K562 (cell line): ENCODE results near the gene PRDM16.

ENCODE experiments used
- CHD4 ChIP-seq: fragments of 200-600 bp; sonication (generic); IDR thresholded peaks from 3 replicates; pipeline ENCODE4 v1.6.1; 2012; ENCODE audit warnings: low read depth, mild to moderate bottlenecking, mixed read lengths, low read length, inconsistent platforms; ENCODE audit not compliant: insufficient read depth, insufficient replicate concordance, poor library complexity, severe bottlenecking
- DPF2 ChIP-seq: fragments of 450-650 bp; IDR thresholded peaks from 2 replicates; pipeline ENCODE4 v1.6.1; 2016
- EZH2 ChIP-seq: IDR thresholded peaks from 2 replicates; pipeline ENCODE4 v1.6.1; 2012; ENCODE audit warnings: low read depth, mild to moderate bottlenecking, inconsistent platforms, low read length, borderline replicate concordance
- FOXJ3 ChIP-seq: sonication (generic); formaldehyde crosslinking; IDR thresholded peaks from 2 replicates; pipeline ENCODE4 v1.4.0; 2020; ENCODE audit warnings: mild to moderate bottlenecking, missing genetic modification reagents
- POLR2A ChIP-seq: fragments of 450-650 bp; conservative IDR thresholded peaks from 2 replicates; pipeline ENCODE4 v1.6.1; 2016
- RNF2 ChIP-seq: sonication (generic); IDR thresholded peaks from 2 replicates; pipeline ENCODE4 v1.6.1; 2016
- SMAD4 ChIP-seq: fragments of 250-450 bp; sonication (Bioruptor Pico); conservative IDR thresholded peaks from 2 replicates; pipeline ENCODE4 v1.8.0; 2021; ENCODE audit warnings: inconsistent platforms, mild to moderate bottlenecking, moderate library complexity
- TARDBP ChIP-seq: fragments of 450-650 bp; IDR thresholded peaks from 2 replicates; pipeline ENCODE4 v1.6.1; 2016
- ZFP36 ChIP-seq: fragments of 150-350 bp; IDR thresholded peaks from 2 replicates; pipeline ENCODE4 v1.6.1; 2018; ENCODE audit warnings: low read length, low read depth; ENCODE audit not compliant: partially characterized antibody
- TF ChIP-seq, protein P1 (sequence below), 3 experiments: IDR thresholded peaks in 2 of 3; conservative IDR thresholded peaks in 1 of 3; 2 replicates each; pipeline ENCODE4 v1.5.1; 2011 to 2012; ENCODE audit warnings: low read length in 3 of 3, mild to moderate bottlenecking in 3 of 3, control low read depth in 2 of 3, improper control_type of control experiment in 1 of 3, inconsistent platforms in 1 of 3, low read depth in 1 of 3, mixed read lengths in 1 of 3, moderate library complexity in 1 of 3; ENCODE audit not compliant: insufficient read depth in 2 of 3

GRCh38 chr1:3092530-3092929 is 23.5 kb downstream of the PRDM16 start:
- TF ChIP-seq FOXJ3 (CRISPR knock-in tag) = no peak
- TF ChIP-seq TARDBP = no peak
- TF ChIP-seq SMAD4 (CRISPR knock-in tag) = no peak
- TF ChIP-seq, protein P1, sequence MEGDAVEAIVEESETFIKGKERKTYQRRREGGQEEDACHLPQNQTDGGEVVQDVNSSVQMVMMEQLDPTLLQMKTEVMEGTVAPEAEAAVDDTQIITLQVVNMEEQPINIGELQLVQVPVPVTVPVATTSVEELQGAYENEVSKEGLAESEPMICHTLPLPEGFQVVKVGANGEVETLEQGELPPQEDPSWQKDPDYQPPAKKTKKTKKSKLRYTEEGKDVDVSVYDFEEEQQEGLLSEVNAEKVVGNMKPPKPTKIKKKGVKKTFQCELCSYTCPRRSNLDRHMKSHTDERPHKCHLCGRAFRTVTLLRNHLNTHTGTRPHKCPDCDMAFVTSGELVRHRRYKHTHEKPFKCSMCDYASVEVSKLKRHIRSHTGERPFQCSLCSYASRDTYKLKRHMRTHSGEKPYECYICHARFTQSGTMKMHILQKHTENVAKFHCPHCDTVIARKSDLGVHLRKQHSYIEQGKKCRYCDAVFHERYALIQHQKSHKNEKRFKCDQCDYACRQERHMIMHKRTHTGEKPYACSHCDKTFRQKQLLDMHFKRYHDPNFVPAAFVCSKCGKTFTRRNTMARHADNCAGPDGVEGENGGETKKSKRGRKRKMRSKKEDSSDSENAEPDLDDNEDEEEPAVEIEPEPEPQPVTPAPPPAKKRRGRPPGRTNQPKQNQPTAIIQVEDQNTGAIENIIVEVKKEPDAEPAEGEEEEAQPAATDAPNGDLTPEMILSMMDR (IDR thresholded peaks at IDR 0.05 in 2 of 3, conservative IDR thresholded peaks at IDR 0.05 in 1 of 3; ENCODE audit: insufficient read depth in 2 of 3, low read depth in 1 of 3, low read length in 3 of 3) = no peak
- TF ChIP-seq EZH2 = no peak
- no peak for TF ChIP-seq RNF2
- no peak for TF ChIP-seq DPF2
- no peak for TF ChIP-seq CHD4
- no peak for TF ChIP-seq POLR2A
- no peak for TF ChIP-seq ZFP36
